ENCODE results near the gene STON2. TPM values are rescaled to one million over a fixed set of nuclear protein-coding genes. Genes with fewer than 3 reads are reported as not detected.

STON2 gene
- total and polyA plus RNA-seq, 4 donors: 1.9 to 30.0 (median 7.3) TPM

DNA sequence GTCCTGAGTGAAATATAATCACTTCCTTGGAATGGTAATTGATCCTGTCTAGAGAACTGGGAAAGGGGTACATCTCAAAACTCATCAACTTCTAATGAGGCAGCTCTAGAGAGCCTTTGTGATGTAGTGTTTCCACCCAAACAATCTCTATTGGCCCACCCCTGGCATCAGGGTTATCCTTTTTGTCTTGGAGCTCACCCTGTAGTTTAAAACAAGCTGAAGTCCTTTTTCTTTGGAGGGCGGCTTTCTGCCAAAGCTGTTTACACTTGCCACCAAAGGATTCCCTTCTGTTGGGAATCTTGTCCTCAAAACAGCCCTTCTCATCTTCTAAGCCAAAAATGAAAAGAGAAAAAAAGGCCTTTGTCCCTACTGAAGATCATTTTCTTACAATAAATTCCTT lies 118.8 kb downstream of the STON2 start:
- 96% methylated on average over 1 of the region's 1 CpG for WGBS
- H3K9me3 ChIP-seq (ENCODE audit: control insufficient read depth in 4 of 4, low read length in 3 of 4): no peaks in the 10 kb centered on the region
- H3K36me3 ChIP-seq (ENCODE audit: control insufficient read depth in 4 of 4, insufficient read depth in 3 of 4, low read depth in 1 of 4, low read length in 3 of 4): peaks cover 0 to 5% (median 0%) of the 10 kb centered on the region in 4 donors
- no peaks in the 10 kb centered on the region for H3K4me1 ChIP-seq (ENCODE audit: control insufficient read depth in 4 of 4, insufficient read depth in 4 of 4, low read length in 3 of 4)
- no peak overlapping the region for H3K4me3 ChIP-seq (ENCODE audit: low read depth in 1 of 3, low read length in 3 of 3)
- no peak overlapping the region for H3K27ac ChIP-seq (ENCODE audit: low read depth in 1 of 2, low read length in 2 of 2)
- no peak overlapping the region for H3K9ac ChIP-seq (ENCODE audit: low read depth in 1 of 2, low read length in 2 of 2)
- TF ChIP-seq, protein P1, sequence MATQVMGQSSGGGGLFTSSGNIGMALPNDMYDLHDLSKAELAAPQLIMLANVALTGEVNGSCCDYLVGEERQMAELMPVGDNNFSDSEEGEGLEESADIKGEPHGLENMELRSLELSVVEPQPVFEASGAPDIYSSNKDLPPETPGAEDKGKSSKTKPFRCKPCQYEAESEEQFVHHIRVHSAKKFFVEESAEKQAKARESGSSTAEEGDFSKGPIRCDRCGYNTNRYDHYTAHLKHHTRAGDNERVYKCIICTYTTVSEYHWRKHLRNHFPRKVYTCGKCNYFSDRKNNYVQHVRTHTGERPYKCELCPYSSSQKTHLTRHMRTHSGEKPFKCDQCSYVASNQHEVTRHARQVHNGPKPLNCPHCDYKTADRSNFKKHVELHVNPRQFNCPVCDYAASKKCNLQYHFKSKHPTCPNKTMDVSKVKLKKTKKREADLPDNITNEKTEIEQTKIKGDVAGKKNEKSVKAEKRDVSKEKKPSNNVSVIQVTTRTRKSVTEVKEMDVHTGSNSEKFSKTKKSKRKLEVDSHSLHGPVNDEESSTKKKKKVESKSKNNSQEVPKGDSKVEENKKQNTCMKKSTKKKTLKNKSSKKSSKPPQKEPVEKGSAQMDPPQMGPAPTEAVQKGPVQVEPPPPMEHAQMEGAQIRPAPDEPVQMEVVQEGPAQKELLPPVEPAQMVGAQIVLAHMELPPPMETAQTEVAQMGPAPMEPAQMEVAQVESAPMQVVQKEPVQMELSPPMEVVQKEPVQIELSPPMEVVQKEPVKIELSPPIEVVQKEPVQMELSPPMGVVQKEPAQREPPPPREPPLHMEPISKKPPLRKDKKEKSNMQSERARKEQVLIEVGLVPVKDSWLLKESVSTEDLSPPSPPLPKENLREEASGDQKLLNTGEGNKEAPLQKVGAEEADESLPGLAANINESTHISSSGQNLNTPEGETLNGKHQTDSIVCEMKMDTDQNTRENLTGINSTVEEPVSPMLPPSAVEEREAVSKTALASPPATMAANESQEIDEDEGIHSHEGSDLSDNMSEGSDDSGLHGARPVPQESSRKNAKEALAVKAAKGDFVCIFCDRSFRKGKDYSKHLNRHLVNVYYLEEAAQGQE (IDR thresholded peaks at IDR 0.05): no peak
- TF ChIP-seq RAD21 (IDR thresholded peaks at IDR 0.05): no peak
- no peak for TF ChIP-seq NR2F2 (IDR thresholded peaks at IDR 0.05)
- no peak for TF ChIP-seq FOXA1 (IDR thresholded peaks at IDR 0.05)
- no peak for TF ChIP-seq YY1 (IDR thresholded peaks at IDR 0.05)
- no peak for TF ChIP-seq EGR1 (IDR thresholded peaks at IDR 0.05; ENCODE audit: low read depth in 2 of 2)
- TF ChIP-seq, protein P2, sequence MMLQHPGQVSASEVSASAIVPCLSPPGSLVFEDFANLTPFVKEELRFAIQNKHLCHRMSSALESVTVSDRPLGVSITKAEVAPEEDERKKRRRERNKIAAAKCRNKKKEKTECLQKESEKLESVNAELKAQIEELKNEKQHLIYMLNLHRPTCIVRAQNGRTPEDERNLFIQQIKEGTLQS (IDR thresholded peaks at IDR 0.05): no peak
- TF ChIP-seq GABPA (IDR thresholded peaks at IDR 0.05 in 1 of 2, conservative IDR thresholded peaks at IDR 0.05 in 1 of 2): no peak
- TF ChIP-seq, protein P3, sequence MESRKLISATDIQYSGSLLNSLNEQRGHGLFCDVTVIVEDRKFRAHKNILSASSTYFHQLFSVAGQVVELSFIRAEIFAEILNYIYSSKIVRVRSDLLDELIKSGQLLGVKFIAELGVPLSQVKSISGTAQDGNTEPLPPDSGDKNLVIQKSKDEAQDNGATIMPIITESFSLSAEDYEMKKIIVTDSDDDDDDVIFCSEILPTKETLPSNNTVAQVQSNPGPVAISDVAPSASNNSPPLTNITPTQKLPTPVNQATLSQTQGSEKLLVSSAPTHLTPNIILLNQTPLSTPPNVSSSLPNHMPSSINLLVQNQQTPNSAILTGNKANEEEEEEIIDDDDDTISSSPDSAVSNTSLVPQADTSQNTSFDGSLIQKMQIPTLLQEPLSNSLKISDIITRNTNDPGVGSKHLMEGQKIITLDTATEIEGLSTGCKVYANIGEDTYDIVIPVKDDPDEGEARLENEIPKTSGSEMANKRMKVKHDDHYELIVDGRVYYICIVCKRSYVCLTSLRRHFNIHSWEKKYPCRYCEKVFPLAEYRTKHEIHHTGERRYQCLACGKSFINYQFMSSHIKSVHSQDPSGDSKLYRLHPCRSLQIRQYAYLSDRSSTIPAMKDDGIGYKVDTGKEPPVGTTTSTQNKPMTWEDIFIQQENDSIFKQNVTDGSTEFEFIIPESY (IDR thresholded peaks at IDR 0.05): no peak
- TF ChIP-seq, protein P4, sequence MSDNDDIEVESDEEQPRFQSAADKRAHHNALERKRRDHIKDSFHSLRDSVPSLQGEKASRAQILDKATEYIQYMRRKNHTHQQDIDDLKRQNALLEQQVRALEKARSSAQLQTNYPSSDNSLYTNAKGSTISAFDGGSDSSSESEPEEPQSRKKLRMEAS (IDR thresholded peaks at IDR 0.05): no peak
- no peak for TF ChIP-seq JUND (IDR thresholded peaks at IDR 0.05)
- no peak for TF ChIP-seq HNF4A (conservative IDR thresholded peaks at IDR 0.05)
- DNase-seq (ENCODE audit: low spot score): no peak
- H3K27me3 ChIP-seq (ENCODE audit: control insufficient read depth in 4 of 4, insufficient read depth in 4 of 4, low read length in 3 of 4): no peaks in the 10 kb centered on the region

DNA sequence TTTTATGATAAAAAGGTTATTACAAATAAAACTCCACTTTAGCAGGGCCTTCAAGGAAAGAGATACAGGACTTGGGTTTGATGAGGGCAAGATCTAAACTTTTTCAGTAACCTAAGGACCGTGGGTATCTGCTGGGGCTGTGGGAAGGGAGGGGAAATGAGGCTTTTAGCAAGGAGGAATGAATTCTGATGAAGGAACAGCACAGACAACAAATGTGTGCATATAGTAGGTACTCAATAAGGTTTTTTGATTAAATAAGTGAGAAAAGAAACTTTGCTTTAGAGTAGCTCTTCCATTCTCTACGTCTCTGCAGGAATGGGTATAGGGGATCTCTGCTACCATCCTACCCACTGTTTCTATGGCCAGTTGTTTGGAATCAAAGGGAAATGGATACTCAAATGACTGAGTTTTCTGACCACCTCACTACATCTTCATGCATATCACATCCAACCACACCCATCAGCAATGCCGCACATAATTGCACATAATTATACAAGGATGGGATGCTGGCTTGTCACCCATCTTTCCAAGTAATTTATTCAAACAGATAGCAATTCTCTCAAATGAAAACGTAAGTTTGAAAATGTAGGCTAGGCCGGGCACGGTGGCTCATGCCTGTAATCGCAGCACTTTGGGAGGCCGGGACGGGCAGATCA lies 119.9 kb downstream of the STON2 start:
- no peaks in the 10 kb centered on the region for H3K27me3 ChIP-seq (ENCODE audit: control insufficient read depth in 4 of 4, insufficient read depth in 4 of 4, low read length in 3 of 4)
- H3K4me3 ChIP-seq (ENCODE audit: low read depth in 1 of 3, low read length in 3 of 3): no peak overlapping the region
- no peak overlapping the region for H3K9ac ChIP-seq (ENCODE audit: low read depth in 1 of 2, low read length in 2 of 2)
- no peak overlapping the region for H3K27ac ChIP-seq (ENCODE audit: low read depth in 1 of 2, low read length in 2 of 2)
- no peaks in the 10 kb centered on the region for H3K4me1 ChIP-seq (ENCODE audit: control insufficient read depth in 4 of 4, insufficient read depth in 4 of 4, low read length in 3 of 4)
- WGBS: 95% methylated on average over 9 of the region's 9 CpGs
- no peak for DNase-seq (ENCODE audit: low spot score)
- no peaks in the 10 kb centered on the region for H3K9me3 ChIP-seq (ENCODE audit: control insufficient read depth in 4 of 4, low read length in 3 of 4)
- H3K36me3 ChIP-seq (ENCODE audit: control insufficient read depth in 4 of 4, insufficient read depth in 3 of 4, low read depth in 1 of 4, low read length in 3 of 4): peaks cover 0 to 5% (median 0%) of the 10 kb centered on the region in 4 donors
- TF ChIP-seq RAD21 (IDR thresholded peaks at IDR 0.05): no peak
- no peak for TF ChIP-seq GABPA (IDR thresholded peaks at IDR 0.05 in 1 of 2, conservative IDR thresholded peaks at IDR 0.05 in 1 of 2)
- TF ChIP-seq, protein P2 (IDR thresholded peaks at IDR 0.05): no peak
- TF ChIP-seq, protein P1 (IDR thresholded peaks at IDR 0.05): no peak
- TF ChIP-seq, protein P4 (IDR thresholded peaks at IDR 0.05): no peak
- no peak for TF ChIP-seq YY1 (IDR thresholded peaks at IDR 0.05)
- TF ChIP-seq SP1 (IDR thresholded peaks at IDR 0.05): no peak
- TF ChIP-seq TAF1 (conservative IDR thresholded peaks at IDR 0.05): no peak
- no peak for TF ChIP-seq RXRA (IDR thresholded peaks at IDR 0.05)
- TF ChIP-seq FOXA1 (IDR thresholded peaks at IDR 0.05): no peak
- TF ChIP-seq, protein P3 (IDR thresholded peaks at IDR 0.05): no peak
- no peak for TF ChIP-seq HNF4G (IDR thresholded peaks at IDR 0.05)
- TF ChIP-seq HNF4A (conservative IDR thresholded peaks at IDR 0.05): no peak
